Measurements from ENCODE around the gene ZNF626. TPM values are rescaled to one million over a fixed set of nuclear protein-coding genes. Genes with fewer than 3 reads are reported as not detected.
A peak's percentile ranks its signal among the peaks of the same experiment; 100 is the strongest.
"Not testable (repeated sequence)": the region's sequence is repeated elsewhere in the genome, so short reads cannot be mapped to it uniquely, and the experiment has no call there.

The ZNF626 gene
- 8.7 TPM for total RNA-seq
- long read RNA-seq, partial matches to known transcripts: 0 of 5 reads
- long read RNA-seq, other reads (novel, unspliced or antisense): 2 of 5 reads

DNA sequence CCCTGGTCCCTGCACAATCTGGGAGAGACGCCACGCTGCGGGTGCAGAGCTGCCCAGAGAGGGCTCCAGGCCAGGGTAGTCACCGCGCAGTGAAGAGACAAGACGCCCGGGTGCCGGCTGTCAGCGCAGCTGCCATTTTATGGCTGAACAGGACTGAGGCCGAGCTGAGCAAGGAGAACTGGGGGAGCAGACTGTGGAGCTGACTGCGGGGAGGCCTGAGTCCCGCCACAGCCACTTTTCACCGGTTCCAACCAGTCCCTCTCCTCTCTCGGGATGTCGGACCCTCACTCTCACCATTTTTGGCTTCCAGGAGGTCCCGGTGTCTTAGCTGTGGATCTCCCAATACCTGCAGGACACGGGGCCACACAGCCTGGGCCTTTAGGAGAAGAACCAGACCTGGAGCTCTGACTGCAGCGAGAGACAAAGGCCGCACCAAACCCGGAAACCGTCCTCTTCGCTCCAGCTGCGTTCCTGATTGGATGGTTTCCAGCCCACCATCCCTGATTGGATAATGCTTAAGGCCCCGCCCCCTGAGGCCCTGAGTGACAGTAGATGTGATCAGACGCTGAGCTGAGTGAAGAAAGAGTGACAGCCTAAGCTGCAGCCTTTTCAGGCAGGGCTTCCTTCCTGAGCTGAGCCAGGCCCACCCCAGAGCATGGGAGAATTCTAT, at the start of gene ZNF626:
Gene ZNF626 (minus strand): TSS at position 422 of the 670 bp plus-strand sequence. CDS start 125 bp downstream, at position 297.
- DNase-seq (ENCODE audit: low spot score): peak; percentile 94

- no peak for DNase-seq (ENCODE audit: low spot score)
Measured at GRCh38 chr19:20669263-20669662, 7.9 kb upstream of the ZNF626 start.

GRCh38 chr19:20667281-20667680, 5.9 kb upstream of the ZNF626 start:
- DNase-seq (ENCODE audit: low spot score): no peak

DNA sequence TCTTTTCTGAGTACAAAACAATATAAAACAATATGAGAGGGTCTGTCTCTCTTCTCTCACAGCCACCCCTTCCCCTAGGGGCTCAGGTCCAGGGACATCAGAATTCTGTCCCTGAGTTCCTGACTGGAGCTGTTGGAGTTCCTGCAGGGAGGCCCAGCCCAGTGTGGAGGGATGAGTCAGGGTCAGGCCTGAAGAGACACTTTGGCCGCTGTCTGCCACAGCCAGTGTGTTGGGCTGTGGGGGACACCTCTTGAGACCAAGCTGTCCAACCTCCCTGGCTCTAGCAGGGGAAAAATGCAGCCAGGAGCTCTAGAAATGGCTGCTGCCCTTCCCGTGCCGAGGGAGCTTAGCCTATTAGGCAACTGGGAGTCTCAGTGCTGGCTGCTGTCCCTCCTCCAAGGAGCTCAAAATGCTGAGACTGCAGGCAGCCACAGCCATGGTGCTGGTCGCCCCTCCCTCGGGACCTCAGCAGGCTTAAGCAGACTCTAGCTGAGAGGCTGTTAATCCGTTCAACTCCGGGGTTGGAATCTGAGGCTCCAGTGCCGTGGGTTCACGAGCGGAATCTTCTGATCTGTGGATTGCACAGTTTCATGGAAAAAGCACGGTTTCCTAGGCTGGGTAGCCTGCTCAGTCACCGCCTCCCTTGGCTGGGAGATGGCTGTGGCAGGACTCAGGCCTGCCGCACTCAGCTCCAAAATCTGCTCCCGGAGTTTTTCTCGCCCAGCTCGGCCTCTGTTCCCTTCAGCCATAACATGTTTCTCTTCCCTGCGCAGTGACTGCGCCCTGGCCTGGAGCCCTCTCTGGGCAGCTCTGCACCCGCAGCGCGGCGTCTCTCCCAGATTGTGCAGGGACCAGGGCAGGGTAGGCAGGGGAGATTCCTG, 3.8 kb upstream of the ZNF626 start:
- DNase-seq (ENCODE audit: low spot score): no peak

DNA sequence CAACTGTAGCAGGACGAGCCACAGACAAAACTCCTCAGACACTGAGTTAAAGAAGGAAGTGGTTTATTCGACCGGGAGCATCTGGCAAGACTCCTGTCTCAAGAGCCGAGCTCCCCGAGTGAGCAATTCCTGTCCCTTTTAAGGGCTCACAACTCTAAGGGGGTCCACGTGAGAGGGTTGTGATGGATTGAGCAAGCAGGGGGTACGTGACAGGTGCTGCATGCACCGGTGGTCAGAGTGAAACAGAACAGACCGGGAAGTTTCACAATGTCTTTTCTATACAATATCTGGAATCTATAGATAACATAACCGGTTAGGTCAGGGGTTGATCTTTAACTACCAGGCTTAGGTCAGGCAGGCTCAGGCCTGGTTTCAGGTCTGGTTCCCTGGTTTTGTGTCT, 3.1 kb upstream of the ZNF626 start:
- DNase-seq (ENCODE audit: low spot score): not testable (repeated sequence)

DNA sequence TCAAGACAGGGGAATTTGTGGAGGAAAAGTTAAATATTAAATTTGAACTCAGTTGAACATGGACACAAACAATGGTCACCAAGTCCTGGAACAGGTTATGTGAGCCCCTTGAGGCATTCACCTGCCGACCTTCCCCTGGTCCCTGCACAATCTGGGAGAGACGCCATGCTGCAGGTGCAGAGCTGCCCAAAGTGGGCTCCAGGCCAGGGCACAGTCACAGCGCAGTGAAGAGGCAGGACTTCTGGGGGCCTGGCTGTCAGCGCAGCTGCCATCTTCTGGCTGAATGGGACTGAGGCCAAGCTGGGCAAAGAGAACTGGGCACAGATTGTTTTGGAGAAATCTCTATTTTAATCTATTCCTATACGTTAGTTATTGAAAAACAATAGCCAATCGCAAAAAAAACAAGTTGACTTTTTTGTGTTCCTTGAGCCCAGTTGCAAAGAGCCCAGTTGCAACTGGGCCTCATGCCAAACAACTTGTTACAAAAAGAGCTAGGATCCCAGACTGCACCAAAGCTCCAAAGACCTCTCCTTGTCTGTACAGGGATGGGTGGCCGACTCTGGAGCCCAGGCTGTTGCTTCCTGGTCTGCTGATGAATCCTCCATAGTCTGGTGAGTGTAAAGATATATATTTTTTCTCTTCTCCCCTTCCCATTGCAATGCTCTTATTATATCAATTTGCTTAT, 1.2 kb upstream of the ZNF626 start:
- DNase-seq (ENCODE audit: low spot score): no peak

DNA sequence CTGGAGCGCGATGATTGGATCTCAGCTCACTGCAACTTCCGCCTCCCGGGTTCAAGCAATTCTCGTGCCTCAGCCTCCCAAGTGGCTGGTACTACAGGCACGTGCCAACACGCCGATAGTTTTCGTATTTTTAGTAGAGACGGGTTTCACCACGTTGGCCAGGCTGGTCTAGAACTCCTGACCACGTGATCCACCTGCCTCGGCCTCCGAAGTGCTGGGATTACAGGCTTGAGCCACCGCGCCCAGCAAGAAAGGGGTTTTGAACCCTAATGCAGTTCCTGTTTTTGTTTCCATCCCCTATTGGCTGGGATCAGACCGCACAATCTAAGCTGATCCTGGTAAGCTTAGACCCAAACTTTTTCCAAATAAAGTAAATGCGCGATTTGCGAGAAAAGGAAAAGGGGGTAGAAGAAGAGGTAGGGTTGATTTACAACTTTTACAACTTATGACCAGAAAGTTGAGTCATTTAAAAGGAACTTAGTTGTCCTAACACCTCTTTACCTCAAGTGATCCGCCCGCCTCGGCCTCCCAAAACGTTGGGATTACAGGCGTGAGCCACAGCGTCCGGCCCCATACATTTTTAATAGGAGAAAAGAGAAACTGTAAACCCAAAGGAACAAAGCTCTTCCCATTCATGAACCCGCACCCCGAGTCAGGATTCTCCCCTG, 764 bp downstream of the ZNF626 start:
- DNase-seq (ENCODE audit: low spot score): no peak

DNA sequence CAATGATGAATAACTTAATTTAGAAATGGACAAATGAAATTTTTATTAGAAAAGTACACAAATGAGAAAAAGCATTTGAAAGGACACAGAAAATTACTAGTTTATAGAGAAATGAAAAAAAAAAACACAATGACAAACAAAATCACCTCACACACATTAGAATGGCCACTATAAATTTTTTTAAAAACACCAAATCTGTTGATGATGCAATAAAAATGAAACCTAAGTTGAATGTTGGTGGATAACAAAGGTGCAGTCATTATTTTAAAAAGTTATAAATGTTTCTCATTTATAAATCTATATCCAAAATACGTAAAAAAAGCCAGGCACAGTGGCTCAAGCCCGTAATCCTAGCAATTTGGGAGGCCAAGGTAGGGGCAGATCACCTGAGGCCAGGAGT, 20.8 kb downstream of the ZNF626 start:
- no peak for DNase-seq (ENCODE audit: low spot score)

GRCh38 chr19:20640023-20640422, 21.3 kb downstream of the ZNF626 start:
- DNase-seq (ENCODE audit: low spot score): no peak

DNA sequence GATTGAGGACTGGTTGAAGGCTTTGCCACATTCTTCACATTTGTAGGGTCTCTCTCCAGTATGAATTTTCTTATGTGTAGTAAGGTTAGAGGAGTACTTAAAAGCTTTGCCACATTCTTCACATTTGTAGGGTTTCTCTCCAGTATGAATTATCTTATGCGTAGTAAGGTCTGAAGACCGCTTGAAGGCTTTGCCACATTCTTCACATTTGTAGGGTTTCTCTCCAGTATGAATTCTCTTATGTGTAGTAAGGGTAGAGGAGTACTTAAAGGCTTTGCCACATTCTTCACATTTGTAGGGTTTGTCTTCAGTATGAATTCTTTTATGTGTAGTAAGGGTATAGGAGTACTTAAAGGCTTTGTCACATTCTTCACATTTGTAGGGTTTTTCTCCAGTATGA, 36.8 kb downstream of the ZNF626 start:
- not testable (repeated sequence) for DNase-seq (ENCODE audit: low spot score)

GRCh38 chr19:20616071-20616470, 45.3 kb downstream of the ZNF626 start:
- DNase-seq (ENCODE audit: low spot score): no peak

GRCh38 chr19:20614971-20615370, 46.4 kb downstream of the ZNF626 start:
- not testable (repeated sequence) for DNase-seq (ENCODE audit: low spot score)

GRCh38 chr19:20612711-20613316, 48.6 kb downstream of the ZNF626 start:
- no peak for DNase-seq (ENCODE audit: low spot score)

DNA sequence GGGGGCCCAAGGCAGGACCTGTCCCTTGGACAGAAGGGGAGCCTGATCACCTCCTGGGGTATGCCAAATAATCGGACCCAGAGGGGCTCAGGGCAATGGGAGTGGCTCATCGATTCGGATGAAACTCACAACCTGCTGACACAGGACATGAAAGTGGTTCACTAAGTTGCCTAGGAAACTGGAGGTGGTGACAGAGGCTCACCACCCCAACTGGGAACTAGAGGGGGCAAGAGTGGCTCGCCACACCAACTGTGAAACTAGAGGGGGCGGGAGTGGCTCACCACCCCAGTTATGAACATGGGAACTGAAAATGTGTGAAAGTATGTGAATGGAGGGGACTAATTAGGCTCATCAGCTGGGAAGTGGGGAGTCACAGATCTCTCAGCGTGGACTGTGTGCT, 49.5 kb downstream of the ZNF626 start:
- no peak for DNase-seq (ENCODE audit: low spot score)

DNA sequence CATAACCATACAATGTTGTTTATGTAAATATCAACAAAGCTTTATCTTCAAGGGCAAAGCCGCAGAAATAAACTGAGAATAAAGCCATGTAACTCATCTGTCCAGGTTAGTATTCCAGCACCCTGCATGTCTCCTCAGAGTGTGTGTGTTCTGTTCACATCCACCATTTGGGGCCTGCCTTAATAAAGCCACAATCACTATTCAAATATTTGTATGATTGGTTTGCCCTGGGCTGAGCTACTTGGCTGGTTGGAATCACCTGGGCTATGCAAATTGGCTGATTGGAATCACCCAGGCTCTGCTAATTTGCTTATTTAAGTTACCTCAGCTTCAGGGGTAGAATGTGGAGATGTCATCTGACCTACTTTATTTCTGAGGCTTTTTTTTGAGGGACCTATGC, 53.4 kb downstream of the ZNF626 start:
- no peak for DNase-seq (ENCODE audit: low spot score)

Other genes starting within 250 kb of the ZNF626 start
- 5.5 TPM for gene ZNF737, start 95.8 kb downstream of the ZNF626 start, total RNA-seq
- gene ZNF66, start 114.7 kb upstream of the ZNF626 start, total RNA-seq: 4.2 TPM